ENCODE results near the gene NEO1.

The NEO1 gene

DNA sequence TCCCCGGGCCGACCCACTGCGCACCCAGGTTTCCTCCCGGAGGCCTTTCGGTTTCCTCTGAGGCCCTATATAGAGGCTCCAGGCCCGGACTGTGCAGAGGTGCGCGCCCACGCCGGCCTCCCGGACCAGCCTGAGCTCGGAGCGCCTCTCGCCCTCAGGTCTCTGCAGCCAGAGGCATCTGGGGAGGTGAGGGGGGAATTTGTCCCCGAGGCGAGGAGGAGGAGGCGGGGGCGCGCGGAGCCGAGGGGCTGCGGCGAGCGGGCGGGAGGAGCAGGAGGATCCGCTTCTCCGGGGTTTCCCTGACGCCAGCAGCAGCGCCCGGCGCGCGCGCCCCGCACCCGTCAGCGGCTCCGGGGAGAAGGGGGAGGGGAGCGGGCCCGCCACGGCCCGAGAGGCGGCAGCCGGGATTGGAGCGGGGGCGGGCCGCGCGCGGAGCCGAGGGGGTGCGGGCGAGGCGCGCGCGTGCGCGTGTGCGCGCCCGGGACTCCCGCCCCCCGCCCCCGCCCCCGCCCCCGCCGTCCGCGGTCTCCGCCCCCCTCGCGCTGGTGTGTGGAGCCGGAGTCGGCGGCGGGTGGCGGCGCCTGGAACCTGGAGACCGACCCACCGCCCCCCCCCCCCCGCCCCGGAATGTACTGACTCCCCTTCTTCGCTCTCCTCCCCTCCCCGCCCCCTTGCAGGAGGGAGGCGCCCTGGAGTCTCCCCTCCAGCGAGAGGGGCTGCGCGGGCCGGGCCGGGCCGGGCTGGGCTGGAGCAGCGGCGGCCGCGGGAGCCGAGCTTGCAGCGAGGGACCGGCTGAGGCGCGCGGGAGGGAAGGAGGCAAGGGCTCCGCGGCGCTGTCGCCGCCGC lies at the start of gene NEO1:
Gene NEO1 (plus strand): TSS at position 657 of the 846 bp plus-strand sequence. CDS start 213 bp downstream, outside the sequence.
- no peak for DNase-seq

GRCh38 chr15:73004462-73004861 lies 47.8 kb upstream of the NEO1 start:
- DNase-seq, result no peak

- DNase-seq, result no peak
These were observed 47.2 kb upstream of the NEO1 start for GRCh38 chr15:73005032-73005431.

DNA sequence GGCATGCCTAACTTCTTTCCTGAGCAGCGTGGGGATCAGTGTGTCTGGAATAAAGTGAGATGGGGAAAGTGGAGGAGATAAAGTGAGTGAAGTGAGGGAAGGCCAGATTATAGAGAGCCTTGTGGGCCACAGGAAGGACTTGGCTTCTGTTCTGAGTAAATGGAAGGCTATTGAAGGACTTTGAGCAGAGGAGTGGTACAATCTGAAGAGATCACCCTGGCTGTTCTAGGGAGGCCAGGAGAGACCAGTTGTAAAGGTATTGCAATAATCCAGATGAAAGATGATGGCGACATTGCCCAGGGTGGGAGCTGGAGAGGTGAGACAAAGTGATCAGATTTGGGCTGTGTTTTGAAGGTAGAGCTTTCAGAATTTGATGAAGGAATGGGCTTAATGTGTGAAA lies 46.8 kb upstream of the NEO1 start:
- no peak for DNase-seq

GRCh38 chr15:73006523-73006922 lies 45.7 kb upstream of the NEO1 start:
- DNase-seq, result no peak

DNA sequence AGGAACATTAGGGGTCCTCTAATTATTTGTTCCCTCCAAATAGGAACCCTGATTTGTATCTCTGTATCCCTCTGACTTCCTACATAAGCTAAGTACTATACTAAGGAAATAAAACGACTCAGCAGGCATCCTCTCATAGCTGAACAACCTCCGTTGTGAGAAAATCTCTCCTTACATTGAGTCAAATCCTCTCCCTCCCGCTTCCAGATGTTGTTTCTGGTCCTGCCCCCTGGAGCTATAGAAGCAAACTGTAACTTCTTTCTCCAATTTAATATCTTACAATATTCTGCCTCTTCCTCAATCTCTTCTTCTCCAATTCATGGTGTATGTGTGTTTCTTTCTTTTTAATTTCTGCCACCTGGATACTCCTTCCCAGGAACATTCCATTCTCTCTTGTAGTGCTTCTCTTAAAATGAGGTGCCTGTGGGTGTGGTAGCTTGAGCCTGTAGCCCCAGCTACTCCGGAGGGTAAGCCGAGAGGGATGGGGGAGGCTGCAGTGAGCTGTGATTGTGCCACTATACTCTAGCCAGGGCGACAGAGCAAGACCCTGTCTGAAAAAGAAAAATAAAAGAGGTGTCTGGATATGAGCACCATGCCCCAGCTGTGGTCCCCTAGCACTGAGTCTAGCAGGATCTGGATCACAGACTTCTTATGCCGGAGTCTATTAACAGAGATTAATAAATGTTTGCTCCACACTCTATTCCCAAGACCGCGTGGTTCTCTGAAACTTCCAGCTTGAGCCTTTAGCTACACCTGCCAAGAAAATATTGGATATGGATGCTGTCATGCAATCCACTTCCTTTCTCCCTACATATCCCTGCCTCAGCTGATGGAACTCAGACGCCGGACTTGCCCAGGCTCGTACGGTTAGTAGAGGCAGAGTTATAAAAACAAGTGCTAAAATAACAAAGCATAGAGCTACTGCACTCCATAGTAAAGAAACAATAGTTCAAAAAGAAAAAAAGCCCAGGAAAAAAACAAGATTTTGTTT lies 42.9 kb upstream of the NEO1 start:
- DNase-seq, result no peak

GRCh38 chr15:73010154-73011152 lies 41.8 kb upstream of the NEO1 start:
- DNase-seq, result no peak

DNA sequence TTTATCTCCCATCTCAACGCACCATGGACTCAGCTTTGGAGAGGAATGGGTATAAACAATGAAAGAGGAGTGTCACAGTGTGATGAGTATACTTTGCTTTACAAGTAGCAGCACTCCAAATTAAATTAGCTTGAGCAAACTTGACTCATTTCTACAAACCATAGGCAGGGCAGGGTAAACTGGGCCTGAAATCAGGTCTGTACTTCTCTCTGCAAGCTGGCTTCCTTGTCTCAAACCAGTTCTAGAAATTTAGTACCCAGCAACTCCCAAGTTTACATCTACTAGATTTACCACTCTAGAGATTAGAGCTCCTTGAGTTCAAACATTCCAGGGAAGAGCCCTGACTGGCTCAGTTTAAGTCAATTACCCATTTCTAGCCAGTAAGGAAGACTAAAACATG lies 37.4 kb upstream of the NEO1 start:
- no peak for DNase-seq

- no peak for DNase-seq
These were observed 36.8 kb upstream of the NEO1 start for GRCh38 chr15:73015493-73015892.

GRCh38 chr15:73017987-73018386 lies 34.3 kb upstream of the NEO1 start:
- no peak for DNase-seq

GRCh38 chr15:73019154-73019553 lies 33.1 kb upstream of the NEO1 start:
- DNase-seq, result no peak

- no peak for DNase-seq
These were observed 32.6 kb upstream of the NEO1 start for GRCh38 chr15:73019601-73020146.

DNA sequence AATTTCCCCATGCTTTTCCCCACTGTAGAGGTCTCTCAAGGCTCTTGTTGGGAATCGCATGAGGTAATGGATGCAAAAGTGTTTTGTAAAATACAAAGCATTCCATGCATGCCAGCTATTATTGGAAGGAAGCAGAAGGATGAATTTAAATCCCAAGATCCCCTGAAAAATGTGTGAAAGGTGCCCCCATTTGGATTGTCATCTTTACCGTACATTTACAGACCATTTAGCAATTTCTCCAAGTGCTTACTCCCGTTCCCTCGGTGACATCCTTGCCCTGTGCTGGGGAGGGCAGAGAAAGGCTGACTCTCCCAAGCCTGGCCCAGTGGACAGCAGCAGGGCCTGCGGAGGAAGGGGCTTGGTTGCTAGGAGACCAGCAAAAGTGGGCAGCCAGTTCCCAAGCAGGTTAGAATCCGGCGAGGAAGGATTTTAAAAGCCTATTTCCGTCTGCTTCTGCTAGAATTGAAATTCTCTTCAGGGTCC lies 31.1 kb upstream of the NEO1 start:
- DNase-seq, result no peak

GRCh38 chr15:73022161-73022560 lies 30.1 kb upstream of the NEO1 start:
- DNase-seq, result no peak

- no peak for DNase-seq
These were observed 29.2 kb upstream of the NEO1 start for GRCh38 chr15:73023071-73023470.

DNA sequence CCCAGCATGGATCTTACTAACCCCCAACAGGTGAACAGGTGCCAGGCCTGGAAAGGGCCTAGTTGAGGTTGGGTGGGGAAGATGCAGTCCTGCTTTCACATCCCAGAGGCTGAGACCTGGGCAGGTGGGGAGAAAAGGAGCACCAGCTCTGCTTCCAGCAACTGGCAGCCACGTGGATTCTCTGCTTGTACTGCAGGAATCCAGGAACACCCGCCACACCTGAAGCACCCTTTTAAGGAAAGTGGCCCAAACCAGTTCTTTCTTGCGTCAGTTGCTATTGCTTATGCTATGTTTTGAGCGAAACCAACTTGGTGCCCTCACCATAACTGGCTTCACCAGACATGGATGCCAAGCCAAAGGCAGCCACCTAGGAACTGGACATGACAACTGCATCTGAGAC lies 28.1 kb upstream of the NEO1 start:
- DNase-seq, result no peak

GRCh38 chr15:73026511-73027054 lies 25.7 kb upstream of the NEO1 start:
- no peak for DNase-seq

GRCh38 chr15:73028031-73028430 lies 24.2 kb upstream of the NEO1 start:
- DNase-seq, result no peak

GRCh38 chr15:73028831-73029451 lies 23.3 kb upstream of the NEO1 start:
- DNase-seq, result no peak

DNA sequence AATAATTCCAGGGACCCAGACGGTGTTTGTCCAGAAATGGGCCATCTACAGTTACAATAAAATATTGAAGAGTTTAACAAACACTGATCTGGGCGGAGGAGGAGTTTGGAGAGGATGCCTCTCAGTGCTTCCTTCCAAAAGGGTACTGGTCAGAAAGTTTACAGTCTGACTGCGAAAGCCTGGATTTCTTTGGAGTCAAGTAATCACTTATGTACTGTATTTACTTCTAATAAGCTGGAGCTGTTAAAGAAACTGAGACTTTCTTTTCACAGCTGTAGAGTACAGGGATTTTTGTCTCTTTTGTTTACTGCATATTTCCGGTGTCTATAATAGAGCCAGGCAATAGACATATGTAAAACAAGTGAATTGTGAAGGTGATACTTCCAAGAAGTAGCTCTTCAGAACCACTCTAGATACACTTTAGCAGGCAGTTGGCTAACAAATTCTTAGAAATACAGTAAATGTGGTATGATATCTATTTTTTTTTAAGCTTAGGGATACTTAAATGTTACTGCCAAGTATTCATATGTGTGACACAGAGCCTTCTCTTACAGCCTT lies 22.1 kb upstream of the NEO1 start:
- DNase-seq, result no peak

- no peak for DNase-seq
These were observed 20.6 kb upstream of the NEO1 start for GRCh38 chr15:73031648-73032047.
